Duodenal mucosa (tissue), 2 donors: ENCODE data around the gene BORCS6.

Experiments used
- H3K27ac ChIP-seq: one replicate; pipeline ENCODE4 v1.7.0; 2013; ENCODE audit warnings: low read depth, low read length
- H3K27me3 ChIP-seq, 2 donors: one replicate each; pipeline ENCODE4 v1.7.0; 2013; ENCODE audit warnings: low read length in 2 of 2, control low read depth in 1 of 2; ENCODE audit not compliant: insufficient read depth in 2 of 2, control insufficient read depth in 1 of 2
- H3K36me3 ChIP-seq, 2 donors: one replicate each; pipeline ENCODE4 v1.7.0; 2013; ENCODE audit warnings: low read length in 2 of 2, control low read depth in 1 of 2; ENCODE audit not compliant: insufficient read depth in 2 of 2, control insufficient read depth in 1 of 2
- H3K4me1 ChIP-seq, 2 donors: one replicate each; pipeline ENCODE4 v1.7.0; 2013; ENCODE audit warnings: low read length in 2 of 2, control low read depth in 1 of 2; ENCODE audit not compliant: insufficient read depth in 2 of 2, control insufficient read depth in 1 of 2
- H3K4me3 ChIP-seq, 2 donors: one replicate each; pipeline ENCODE4 v1.7.0; 2013; ENCODE audit warnings: low read length in 2 of 2, low read depth in 1 of 2
- H3K9ac ChIP-seq, 2 donors: one replicate each; pipeline ENCODE4 v1.7.0; 2013; ENCODE audit warnings: low read length in 2 of 2, low read depth in 1 of 2
- H3K9me3 ChIP-seq, 2 donors: one replicate each; pipeline ENCODE4 v1.7.0; 2013; ENCODE audit warnings: low read length in 2 of 2, control low read depth in 1 of 2; ENCODE audit not compliant: control insufficient read depth in 1 of 2

Gene BORCS6

DNA sequence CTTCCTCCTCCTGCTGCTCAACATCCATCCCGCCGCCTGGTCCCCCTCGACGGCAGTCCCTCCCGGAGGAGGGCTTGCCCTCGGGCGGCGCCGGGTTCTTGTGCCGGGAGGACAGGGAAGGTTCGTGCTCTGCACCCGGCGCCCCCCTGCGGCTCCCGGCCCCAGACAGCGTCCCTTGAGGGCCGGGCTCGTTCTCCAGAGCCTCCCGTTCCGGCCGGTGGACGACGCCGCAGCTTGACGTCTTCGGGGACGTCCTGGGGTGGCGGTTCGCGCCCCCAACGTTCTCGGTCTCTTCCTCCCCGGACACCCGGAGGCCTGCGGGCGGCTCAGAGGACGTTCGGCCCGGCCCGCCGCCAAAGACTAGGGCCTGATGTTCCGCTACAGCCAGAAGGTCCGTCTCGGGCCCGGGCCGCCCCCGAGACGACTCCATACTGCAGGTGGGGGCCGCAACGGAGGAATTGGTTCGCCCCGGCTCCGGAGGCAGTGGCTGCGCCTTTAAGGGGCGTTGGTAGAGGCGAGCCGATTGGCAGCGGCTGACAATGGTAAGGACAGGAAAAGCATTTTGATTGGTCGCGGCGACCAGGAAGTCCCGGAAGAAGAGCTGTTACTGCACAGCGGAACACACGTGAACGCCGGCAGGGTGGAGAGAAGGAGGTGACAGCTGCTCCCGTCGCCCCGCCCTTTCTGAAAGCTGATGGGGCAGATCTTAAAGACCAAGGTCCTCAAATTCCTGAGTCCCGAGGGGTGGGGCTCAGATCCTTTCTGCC lies at the start of gene BORCS6:
TSS of gene BORCS6 (minus strand) at position 470 of the 767 bp plus-strand sequence. CDS start at position 430, 40 bp downstream.
- H3K36me3 ChIP-seq, result no peaks in the 10 kb centered on the region

DNA sequence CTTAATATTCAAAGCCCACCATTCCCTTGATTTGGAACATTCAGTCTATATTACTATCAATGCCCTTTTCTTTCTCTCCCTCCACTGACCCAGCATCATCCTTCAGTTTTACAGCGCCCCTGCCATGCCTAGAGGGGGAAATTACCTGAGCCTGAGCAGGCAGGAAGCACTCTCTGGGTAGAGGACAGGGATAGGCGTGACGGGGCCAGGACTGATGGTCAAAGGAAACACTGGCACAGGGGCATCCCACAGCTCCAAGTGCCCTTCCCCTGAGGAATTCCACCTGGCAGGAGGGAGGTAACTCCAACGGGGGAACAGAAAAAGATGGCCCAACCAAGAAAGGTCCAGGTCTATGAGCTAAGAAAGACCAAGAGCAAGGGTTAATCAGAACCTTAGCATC lies 47.9 kb upstream of the BORCS6 start:
- Histone ChIP-seq H3K4me1 (no peaks in the 10 kb centered on the region), H3K27me3 (no peaks in the 10 kb centered on the region), H3K27ac (no peak overlapping the region), H3K36me3 (peaks cover 42 to 76% of the 10 kb centered on the region in 2 donors), H3K9me3 (no peaks in the 10 kb centered on the region), H3K4me3 (no peak overlapping the region), H3K9ac (no peak overlapping the region)

More for the DNA sequence above, at the start of gene BORCS6:
- Histone ChIP-seq H3K9me3 (no peaks in the 10 kb centered on the region), H3K4me1 (peaks cover 29 to 39% of the 10 kb centered on the region in 2 donors), H3K4me3 (peak within 1 kb of the TSS; percentile 80 to 92), H3K27ac (peak within 1 kb of the TSS; percentile 96), H3K27me3 (no peaks in the 10 kb centered on the region), H3K9ac (peak within 1 kb of the TSS; percentile 77 to 86)

DNA sequence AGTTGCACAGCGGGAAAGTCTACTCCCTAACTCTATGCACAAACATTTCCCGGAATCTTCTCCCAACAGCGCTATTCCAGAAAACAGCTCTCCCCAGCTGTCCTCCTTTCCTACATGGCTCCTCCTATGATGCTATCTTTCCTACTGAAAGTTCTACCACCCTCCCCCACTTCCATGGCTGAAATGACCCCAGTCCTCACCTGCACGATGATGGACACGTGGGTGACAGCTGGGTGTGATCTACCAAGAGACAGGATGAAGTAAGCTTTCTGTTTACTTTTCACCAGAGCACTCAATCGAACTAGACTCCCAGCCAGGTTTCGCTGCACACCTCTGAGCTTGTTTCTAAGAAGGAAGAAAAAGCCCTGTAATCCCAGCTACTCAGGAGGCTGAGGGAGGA lies 47.2 kb upstream of the BORCS6 start:
- H3K9ac ChIP-seq, result no peak overlapping the region
- H3K4me1 ChIP-seq, result no peaks in the 10 kb centered on the region
- H3K27me3 ChIP-seq, result no peaks in the 10 kb centered on the region
- no peak overlapping the region for H3K27ac ChIP-seq
- no peaks in the 10 kb centered on the region for H3K9me3 ChIP-seq
- H3K4me3 ChIP-seq, result no peak overlapping the region
- peaks cover 48 to 82% of the 10 kb centered on the region in 2 donors for H3K36me3 ChIP-seq

DNA sequence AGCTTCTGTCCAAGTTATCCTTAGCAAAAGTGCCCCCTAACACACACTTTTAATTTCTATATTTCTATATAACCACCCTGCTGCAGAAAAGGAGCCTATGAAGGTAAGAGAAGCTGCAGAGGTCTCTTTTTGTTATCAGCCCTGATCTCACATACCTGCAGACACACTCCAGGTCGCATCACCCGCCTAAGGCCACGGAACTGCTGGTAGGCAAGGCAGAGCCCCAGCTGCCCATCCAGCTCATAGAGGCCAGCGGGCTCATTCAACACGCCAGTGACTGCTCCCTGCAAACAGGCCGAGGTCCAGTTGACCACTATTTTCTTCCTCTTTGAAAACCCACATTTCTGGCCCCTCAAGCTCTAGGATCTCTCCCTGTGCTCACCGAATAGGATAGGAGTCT lies 45.7 kb upstream of the BORCS6 start:
- no peaks in the 10 kb centered on the region for H3K9me3 ChIP-seq
- no peak overlapping the region for H3K27ac ChIP-seq
- H3K36me3 ChIP-seq, result peaks cover 60 to 86% of the 10 kb centered on the region in 2 donors
- no peaks in the 10 kb centered on the region for H3K4me1 ChIP-seq
- H3K27me3 ChIP-seq, result no peaks in the 10 kb centered on the region
- no peak overlapping the region for H3K4me3 ChIP-seq
- H3K9ac ChIP-seq, result no peak overlapping the region

DNA sequence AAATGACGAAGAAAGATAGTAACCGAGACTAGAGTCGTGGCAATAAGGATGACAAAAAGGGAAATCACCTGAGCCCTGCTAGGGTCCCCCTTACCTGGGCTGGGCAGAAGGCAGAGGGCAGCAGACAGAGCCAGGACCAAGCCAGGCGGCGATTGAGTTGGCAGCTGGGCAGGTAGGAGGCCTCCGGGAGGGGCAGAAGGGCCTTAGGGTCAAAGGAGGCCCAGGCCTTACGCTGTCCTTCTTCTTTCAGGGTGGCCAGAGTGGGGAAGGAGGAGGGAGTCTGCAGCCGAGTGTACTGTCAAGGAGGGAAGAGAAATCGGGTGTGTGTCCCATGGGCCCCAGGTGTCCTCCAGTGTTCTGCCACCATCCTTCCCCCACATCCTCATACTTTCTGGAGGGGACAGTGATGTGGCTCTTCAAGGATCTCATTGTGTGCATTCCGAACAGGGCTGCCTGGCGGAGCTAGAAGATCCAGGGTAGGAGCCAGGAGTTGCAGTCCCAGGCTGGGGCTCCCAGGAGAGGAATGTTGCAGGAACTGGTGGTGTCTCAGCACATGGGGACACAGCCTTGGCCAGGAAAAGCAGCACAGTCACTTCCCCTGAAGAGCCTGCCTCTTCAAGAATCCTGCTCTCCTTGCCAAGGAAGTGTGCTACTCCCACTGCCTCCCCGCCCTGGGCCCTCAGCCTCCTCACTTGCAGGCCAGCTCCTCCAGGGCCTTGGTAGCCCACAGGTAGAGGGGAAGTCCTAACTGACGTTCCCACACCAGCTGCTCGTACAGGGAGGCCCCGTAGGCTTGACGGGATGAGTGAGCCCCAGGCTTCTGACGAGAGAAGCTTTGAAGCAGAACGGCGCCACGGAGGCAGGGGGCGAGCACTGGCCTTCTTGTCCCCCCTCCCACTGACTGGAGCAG lies 44.6 kb upstream of the BORCS6 start:
- Histone ChIP-seq H3K4me1 (no peaks in the 10 kb centered on the region), H3K9ac (no peak overlapping the region), H3K9me3 (no peaks in the 10 kb centered on the region), H3K27ac (no peak overlapping the region), H3K27me3 (no peaks in the 10 kb centered on the region), H3K4me3 (no peak overlapping the region), H3K36me3 (peaks cover 66 to 93% of the 10 kb centered on the region in 2 donors)

DNA sequence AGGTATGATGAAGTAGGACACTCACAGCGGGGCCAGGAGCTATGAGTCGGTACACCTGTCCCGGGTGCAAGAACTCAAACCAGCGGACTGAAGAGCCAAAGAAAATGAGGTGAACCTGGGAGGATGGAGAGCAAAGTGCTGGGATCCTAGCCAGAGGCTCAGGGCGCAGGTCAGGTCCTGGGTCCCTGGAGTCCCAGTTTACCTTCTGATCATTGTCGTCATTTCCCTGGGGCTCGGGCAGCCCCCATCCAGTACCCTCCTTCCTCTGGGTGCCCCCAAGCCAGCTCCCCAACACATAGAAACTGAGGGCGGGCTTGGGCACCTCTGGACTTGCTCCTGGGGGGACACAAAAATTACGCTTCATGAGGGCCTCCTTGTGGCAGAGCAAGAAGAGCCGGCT lies 41.7 kb upstream of the BORCS6 start:
- peaks cover 0 to 6% of the 10 kb centered on the region in 2 donors for H3K4me1 ChIP-seq

DNA sequence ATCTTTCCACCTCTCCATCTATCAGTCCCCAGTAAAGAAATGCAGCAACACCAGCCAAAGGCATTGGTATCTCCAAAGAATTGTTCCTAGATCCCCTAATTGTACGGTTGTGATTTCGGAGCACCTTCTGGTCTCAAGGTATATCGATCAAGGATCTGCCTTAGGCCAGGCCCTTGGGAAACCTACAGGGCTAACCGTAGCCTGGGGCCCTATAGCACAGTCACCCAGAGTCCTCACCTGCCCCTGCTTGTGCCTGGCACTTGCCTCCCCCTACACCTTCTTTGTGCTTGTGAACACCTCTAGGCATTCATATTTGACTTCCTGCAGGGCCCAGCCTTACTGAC lies 37.2 kb upstream of the BORCS6 start:
- H3K36me3 ChIP-seq, result peaks cover 41 to 52% of the 10 kb centered on the region in 2 donors
- H3K4me3 ChIP-seq, result peak overlapping the region; percentile 27 to 54
- peak overlapping the region in 1 of 2 donors; percentile 45 for H3K9ac ChIP-seq

More for the DNA sequence above, 41.7 kb upstream of the BORCS6 start:
- Histone ChIP-seq H3K4me3 (no peak overlapping the region), H3K9ac (no peak overlapping the region), H3K27me3 (no peaks in the 10 kb centered on the region), H3K36me3 (peaks cover 76 to 96% of the 10 kb centered on the region in 2 donors), H3K27ac (no peak overlapping the region), H3K9me3 (no peaks in the 10 kb centered on the region)

DNA sequence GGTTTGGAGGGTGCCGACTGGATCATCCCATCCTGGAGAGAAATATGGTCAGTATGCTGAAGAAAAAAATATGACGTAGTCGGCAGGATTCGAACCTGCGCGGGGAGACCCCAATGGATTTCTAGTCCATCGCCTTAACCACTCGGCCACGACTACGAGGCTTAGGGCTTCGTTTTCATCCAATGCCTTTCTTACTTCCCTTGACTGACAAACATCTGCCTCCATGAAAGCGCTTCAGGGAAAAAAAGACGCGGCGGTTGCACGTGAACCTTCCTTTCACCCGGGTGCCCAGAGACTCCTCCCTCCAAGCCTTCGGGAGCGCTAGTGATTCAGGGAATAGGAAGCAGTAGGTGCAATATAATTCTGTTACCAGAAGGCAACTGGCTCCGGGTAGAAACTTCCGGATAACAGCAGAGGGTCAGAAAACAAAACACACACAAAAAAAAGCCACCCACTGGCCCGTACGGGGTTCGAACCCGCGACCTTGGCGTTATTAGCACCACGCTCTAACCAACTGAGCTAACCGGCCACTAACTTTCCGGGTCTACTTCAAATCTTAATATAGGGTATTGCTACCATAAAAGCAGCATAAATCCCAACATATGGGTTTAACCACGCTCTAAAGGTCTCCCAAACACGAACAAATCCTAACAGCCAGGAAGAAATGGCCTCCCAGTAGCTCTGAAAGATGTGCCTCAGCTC lies 36.7 kb upstream of the BORCS6 start:
- H3K36me3 ChIP-seq, result peaks cover 36 to 47% of the 10 kb centered on the region in 2 donors
- no peaks in the 10 kb centered on the region for H3K9me3 ChIP-seq
- peaks cover 7 to 21% of the 10 kb centered on the region in 2 donors for H3K4me1 ChIP-seq
- H3K9ac ChIP-seq, result peak overlapping the region in 1 of 2 donors; percentile 45
- H3K4me3 ChIP-seq, result peak overlapping the region; percentile 27 to 54
- peak overlapping the region; percentile 46 for H3K27ac ChIP-seq
- no peaks in the 10 kb centered on the region for H3K27me3 ChIP-seq

More for the DNA sequence above, 37.2 kb upstream of the BORCS6 start:
- Histone ChIP-seq H3K4me1 (peaks cover 7 to 21% of the 10 kb centered on the region in 2 donors), H3K27me3 (no peaks in the 10 kb centered on the region), H3K9me3 (no peaks in the 10 kb centered on the region), H3K27ac (peak overlapping the region; percentile 46)

DNA sequence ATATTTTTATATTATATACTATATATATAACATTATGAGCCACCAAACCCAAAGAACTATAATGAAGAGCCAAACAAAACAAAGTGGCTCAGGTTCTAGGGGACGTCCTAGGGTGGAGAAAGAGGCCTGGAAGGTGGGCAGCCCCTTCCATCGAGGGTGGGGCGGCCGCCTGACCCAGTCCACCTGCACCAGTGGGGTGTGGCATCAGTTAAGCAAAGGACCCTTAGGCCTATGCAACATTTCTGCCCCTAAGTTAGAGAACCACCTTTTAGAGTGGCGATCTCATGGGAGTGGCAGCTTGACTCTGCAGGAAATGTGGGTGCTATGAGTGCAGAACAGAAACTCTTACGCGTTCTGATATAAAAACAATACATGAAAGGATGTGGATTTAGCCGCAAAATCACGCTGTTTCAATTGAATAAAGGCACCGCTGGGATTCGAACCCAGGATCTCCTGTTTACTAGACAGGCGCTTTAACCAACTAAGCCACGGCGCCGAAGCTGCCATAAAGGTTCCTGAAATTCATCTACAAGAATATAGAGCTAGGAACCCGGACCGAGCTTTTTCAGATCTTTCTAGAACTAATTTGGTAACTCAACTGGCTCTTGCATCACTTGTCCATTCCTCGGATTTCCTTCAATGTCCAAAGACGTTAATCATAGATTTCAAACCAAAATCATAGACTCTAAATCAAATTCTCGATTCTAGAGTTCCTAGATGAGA lies 36.0 kb upstream of the BORCS6 start:
- Histone ChIP-seq H3K9ac (no peak overlapping the region), H3K36me3 (peaks cover 29 to 39% of the 10 kb centered on the region in 2 donors), H3K27me3 (no peaks in the 10 kb centered on the region), H3K4me1 (peaks cover 7 to 24% of the 10 kb centered on the region in 2 donors), H3K4me3 (peak overlapping the region; percentile 27 to 54), H3K9me3 (no peaks in the 10 kb centered on the region), H3K27ac (no peak overlapping the region)
